WI38 (cell line): ENCODE measurements around the gene NBEA.
"Not testable (repeated sequence)": the region's sequence is repeated elsewhere in the genome, so short reads cannot be mapped to it uniquely, and the experiment has no call there.

ENCODE experiments used
- H3K4me3 ChIP-seq: 2 replicates; pipeline ENCODE4 v1.5.1; 2011; ENCODE audit warnings: low read depth, mild to moderate bottlenecking, control low read depth, low read length
- CTCF ChIP-seq: IDR thresholded peaks from 2 replicates; pipeline ENCODE4 v1.5.1; 2012; ENCODE audit warnings: low read depth, mild to moderate bottlenecking, control low read depth, low read length

NBEA gene

GRCh38 chr13:35393886-35394285, 451.8 kb downstream of the NBEA start:
- no peak overlapping the region for H3K4me3 ChIP-seq
- TF ChIP-seq CTCF = no peak

GRCh38 chr13:35408285-35408684, 466.2 kb downstream of the NBEA start:
- not testable (repeated sequence) for H3K4me3 ChIP-seq

GRCh38 chr13:35411059-35411744, 469.1 kb downstream of the NBEA start:
- no peak overlapping the region for H3K4me3 ChIP-seq
- no peak for TF ChIP-seq CTCF

- no peak for TF ChIP-seq CTCF
- H3K4me3 ChIP-seq = no peak overlapping the region
Observed at GRCh38 chr13:35448465-35448864, 506.4 kb downstream of the NBEA start.

GRCh38 chr13:35449821-35450220, 507.8 kb downstream of the NBEA start:
- H3K4me3 ChIP-seq = no peak overlapping the region
- no peak for TF ChIP-seq CTCF

GRCh38 chr13:35455022-35455421, 513.0 kb downstream of the NBEA start:
- H3K4me3 ChIP-seq = no peak overlapping the region
- no peak for TF ChIP-seq CTCF

GRCh38 chr13:35457258-35457657, 515.2 kb downstream of the NBEA start:
- no peak overlapping the region for H3K4me3 ChIP-seq
- no peak for TF ChIP-seq CTCF

GRCh38 chr13:35460061-35460460, 518.0 kb downstream of the NBEA start:
- no peak for TF ChIP-seq CTCF

More at GRCh38 chr13:35460061-35460460, 518.0 kb downstream of the NBEA start:
- no peak overlapping the region for H3K4me3 ChIP-seq
